ENCODE measurements around the gene SHISA5.

SHISA5 gene

DNA sequence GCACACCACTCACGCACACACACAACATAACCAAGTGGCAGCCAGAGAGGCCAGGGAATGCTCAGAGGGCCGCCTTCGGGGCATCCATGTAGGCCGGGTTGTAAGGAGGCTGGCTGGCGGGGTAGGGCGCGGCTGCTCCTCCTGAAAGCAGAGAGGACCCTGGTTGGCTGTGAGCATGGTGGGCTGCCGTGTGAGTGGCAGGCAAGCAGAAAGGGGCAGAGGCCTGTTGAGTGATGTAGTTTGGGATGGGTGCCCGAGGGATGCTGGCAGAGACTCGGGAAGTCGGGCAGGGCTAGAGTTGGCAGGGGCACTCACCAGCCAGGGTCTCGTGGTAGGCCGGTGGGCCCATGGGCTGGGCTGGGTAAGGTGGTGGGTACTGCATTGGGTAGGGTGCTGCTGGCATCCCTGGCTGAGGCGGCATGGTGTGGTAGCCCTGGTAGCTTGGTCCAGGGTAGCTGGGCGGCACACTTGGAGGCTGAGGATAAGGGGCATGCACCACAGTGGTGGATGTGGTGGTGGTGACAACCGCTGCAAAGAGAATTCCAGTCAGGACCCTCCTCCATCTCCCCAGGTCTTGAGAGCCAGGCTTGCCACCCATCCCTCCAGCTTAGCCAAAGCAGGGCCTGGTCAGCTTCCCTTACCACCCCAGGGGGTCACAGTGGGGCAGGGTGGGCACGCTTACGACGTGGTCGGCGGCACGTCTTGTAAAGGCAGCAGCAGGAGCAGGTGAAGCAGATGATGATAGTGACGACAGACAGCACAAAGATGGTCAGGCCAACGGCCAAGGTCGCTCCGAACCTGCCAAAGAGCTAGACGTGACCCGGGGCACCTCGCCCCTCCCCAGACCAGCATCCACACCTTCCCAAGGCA is 34.7 kb downstream of the SHISA5 start:
- peaks cover 24% of the 10 kb centered on the region; the same call in 1 of the 2 replicates for H4K20me1 ChIP-seq (ENCODE audit: insufficient read depth, low read length)
- H3K4me1 ChIP-seq (ENCODE audit: insufficient read depth, low read length), result peaks cover 78% of the 10 kb centered on the region
- DNase-seq, result no peak
- peak overlapping the region; percentile 43; the same call in 1 of the 2 replicates for H3K27ac ChIP-seq (ENCODE audit: low read length)
- ATAC-seq (ENCODE audit: insufficient read depth, low read depth), result no peak
- peaks cover 49% of the 10 kb centered on the region for H3K36me3 ChIP-seq (ENCODE audit: insufficient read depth, low read length)
- peaks cover 69% of the 10 kb centered on the region for H3K79me2 ChIP-seq (ENCODE audit: insufficient read depth, low read length)
- no peaks in the 10 kb centered on the region for H3K9me3 ChIP-seq (ENCODE audit: insufficient read depth, low read length, severe bottlenecking)
- H3K4me3 ChIP-seq (ENCODE audit: low read depth in 1 of 2, low read length in 2 of 2), result no peak overlapping the region
- H2AFZ ChIP-seq (ENCODE audit: low read depth, low read length), result no peak overlapping the region
- H3K27me3 ChIP-seq (ENCODE audit: insufficient read depth, low read length, poor library complexity), result no peaks in the 10 kb centered on the region
- peak overlapping the region; percentile 20; the same call in 1 of the 2 replicates for H3K9ac ChIP-seq (ENCODE audit: low read depth, low read length)
- no peak for TF ChIP-seq EZH2 (IDR thresholded peaks at IDR 0.05; ENCODE audit: borderline replicate concordance, low read depth, low read length, severe bottlenecking)
- TF ChIP-seq, protein P1, sequence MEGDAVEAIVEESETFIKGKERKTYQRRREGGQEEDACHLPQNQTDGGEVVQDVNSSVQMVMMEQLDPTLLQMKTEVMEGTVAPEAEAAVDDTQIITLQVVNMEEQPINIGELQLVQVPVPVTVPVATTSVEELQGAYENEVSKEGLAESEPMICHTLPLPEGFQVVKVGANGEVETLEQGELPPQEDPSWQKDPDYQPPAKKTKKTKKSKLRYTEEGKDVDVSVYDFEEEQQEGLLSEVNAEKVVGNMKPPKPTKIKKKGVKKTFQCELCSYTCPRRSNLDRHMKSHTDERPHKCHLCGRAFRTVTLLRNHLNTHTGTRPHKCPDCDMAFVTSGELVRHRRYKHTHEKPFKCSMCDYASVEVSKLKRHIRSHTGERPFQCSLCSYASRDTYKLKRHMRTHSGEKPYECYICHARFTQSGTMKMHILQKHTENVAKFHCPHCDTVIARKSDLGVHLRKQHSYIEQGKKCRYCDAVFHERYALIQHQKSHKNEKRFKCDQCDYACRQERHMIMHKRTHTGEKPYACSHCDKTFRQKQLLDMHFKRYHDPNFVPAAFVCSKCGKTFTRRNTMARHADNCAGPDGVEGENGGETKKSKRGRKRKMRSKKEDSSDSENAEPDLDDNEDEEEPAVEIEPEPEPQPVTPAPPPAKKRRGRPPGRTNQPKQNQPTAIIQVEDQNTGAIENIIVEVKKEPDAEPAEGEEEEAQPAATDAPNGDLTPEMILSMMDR (IDR thresholded peaks at IDR 0.05; ENCODE audit: borderline replicate concordance, extremely low read depth, low read length, poor library complexity, severe bottlenecking), result no peak
- peak overlapping the region; percentile 35 for H3K4me2 ChIP-seq (ENCODE audit: insufficient read depth, low read length)

DNA sequence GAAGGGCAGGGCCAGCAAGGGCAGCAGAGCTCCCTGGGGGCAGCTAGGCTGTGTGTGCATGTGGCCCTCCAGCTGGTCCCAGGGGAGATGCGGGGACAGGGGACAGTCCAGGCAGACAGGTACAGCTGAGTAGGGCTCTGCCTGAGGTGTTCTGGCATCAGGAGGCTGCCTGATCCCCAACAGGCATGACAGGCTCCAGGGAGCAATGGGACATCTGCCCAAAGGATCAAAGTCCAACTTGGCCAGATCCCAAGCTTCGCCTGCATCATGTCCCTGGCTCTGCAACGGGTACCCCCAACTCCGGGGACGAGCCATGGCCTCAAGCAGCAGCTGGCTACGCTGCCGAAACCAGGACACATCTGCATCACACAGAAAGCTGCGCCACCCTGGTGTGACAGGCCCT is 35.6 kb downstream of the SHISA5 start:
- no peaks in the 10 kb centered on the region for H3K9me3 ChIP-seq (ENCODE audit: insufficient read depth, low read length, severe bottlenecking)
- peaks cover 24% of the 10 kb centered on the region; the same call in 1 of the 2 replicates for H4K20me1 ChIP-seq (ENCODE audit: insufficient read depth, low read length)
- peaks cover 49% of the 10 kb centered on the region for H3K36me3 ChIP-seq (ENCODE audit: insufficient read depth, low read length)
- no peak overlapping the region for H2AFZ ChIP-seq (ENCODE audit: low read depth, low read length)
- H3K4me2 ChIP-seq (ENCODE audit: insufficient read depth, low read length), result peak overlapping the region; percentile 84; the same call in 1 of the 2 replicates
- no peak overlapping the region for H3K9ac ChIP-seq (ENCODE audit: low read depth, low read length)
- H3K27me3 ChIP-seq (ENCODE audit: insufficient read depth, low read length, poor library complexity), result no peaks in the 10 kb centered on the region
- no peak overlapping the region for H3K4me3 ChIP-seq (ENCODE audit: low read depth in 1 of 2, low read length in 2 of 2)
- TF ChIP-seq, protein P1 (IDR thresholded peaks at IDR 0.05; ENCODE audit: borderline replicate concordance, extremely low read depth, low read length, poor library complexity, severe bottlenecking), result no peak
- no peak for TF ChIP-seq EZH2 (IDR thresholded peaks at IDR 0.05; ENCODE audit: borderline replicate concordance, low read depth, low read length, severe bottlenecking)
- peaks cover 69% of the 10 kb centered on the region for H3K79me2 ChIP-seq (ENCODE audit: insufficient read depth, low read length)
- ATAC-seq (ENCODE audit: insufficient read depth, low read depth), result no peak
- no peak for DNase-seq
- H3K27ac ChIP-seq (ENCODE audit: low read length), result no peak overlapping the region
- peaks cover 74% of the 10 kb centered on the region for H3K4me1 ChIP-seq (ENCODE audit: insufficient read depth, low read length)

DNA sequence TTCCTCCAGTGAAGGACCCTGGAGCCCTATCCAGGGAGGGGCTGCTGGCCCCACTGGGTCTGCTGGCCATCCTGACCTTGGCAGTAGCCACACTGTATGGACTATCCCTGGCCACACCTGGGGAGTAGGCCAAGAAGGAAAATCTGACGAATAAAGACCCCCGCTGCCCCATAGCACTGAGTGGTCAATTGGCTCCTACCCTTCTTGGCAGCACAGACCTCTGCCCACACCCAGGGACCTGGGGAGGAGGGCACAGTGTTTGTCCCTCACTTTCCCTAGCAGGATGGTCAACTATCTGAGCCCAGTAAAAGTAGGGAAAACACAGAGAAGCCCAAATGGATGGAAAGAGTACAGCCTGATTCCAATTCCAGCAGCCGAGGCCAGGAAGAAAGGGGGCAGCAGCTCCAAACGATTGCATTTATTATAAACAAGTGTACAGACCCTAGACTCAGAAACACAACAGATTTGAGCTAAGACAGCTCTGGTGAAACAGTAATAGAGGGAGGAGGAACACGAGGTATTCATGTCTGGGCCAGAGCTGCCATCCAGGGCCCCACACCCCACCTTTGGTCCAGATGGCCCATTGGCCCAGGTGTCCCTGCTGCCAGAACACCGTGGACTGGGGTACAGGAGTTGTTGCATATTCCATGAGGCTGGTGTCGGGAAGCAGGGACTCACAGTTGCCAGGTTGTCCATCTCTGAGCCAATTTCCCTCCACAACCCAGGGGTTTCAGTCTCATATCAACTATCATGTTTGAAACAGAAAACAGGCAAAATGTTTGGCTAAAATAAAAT is 36.3 kb downstream of the SHISA5 start:
- H3K4me2 ChIP-seq (ENCODE audit: insufficient read depth, low read length), result peak overlapping the region; percentile 84
- H3K4me1 ChIP-seq (ENCODE audit: insufficient read depth, low read length), result peaks cover 71% of the 10 kb centered on the region
- no peak for DNase-seq
- peak overlapping the region; percentile 89 for H3K27ac ChIP-seq (ENCODE audit: low read length)
- ATAC-seq (ENCODE audit: insufficient read depth, low read depth), result no peak
- no peaks in the 10 kb centered on the region for H3K27me3 ChIP-seq (ENCODE audit: insufficient read depth, low read length, poor library complexity)
- H3K4me3 ChIP-seq (ENCODE audit: low read depth in 1 of 2, low read length in 2 of 2), result peak overlapping the region in 1 of 2 experiments; percentile 67; a peak in 2 of 4 replicates
- peaks cover 67% of the 10 kb centered on the region for H3K79me2 ChIP-seq (ENCODE audit: insufficient read depth, low read length)
- peaks cover 24% of the 10 kb centered on the region; the same call in 1 of the 2 replicates for H4K20me1 ChIP-seq (ENCODE audit: insufficient read depth, low read length)
- H3K9me3 ChIP-seq (ENCODE audit: insufficient read depth, low read length, severe bottlenecking), result no peaks in the 10 kb centered on the region
- H3K36me3 ChIP-seq (ENCODE audit: insufficient read depth, low read length), result peaks cover 49% of the 10 kb centered on the region
- H2AFZ ChIP-seq (ENCODE audit: low read depth, low read length), result no peak overlapping the region
- H3K9ac ChIP-seq (ENCODE audit: low read depth, low read length), result peak overlapping the region; percentile 68
- TF ChIP-seq, protein P1 (IDR thresholded peaks at IDR 0.05; ENCODE audit: borderline replicate concordance, extremely low read depth, low read length, poor library complexity, severe bottlenecking), result peak; percentile 3
- no peak for TF ChIP-seq EZH2 (IDR thresholded peaks at IDR 0.05; ENCODE audit: borderline replicate concordance, low read depth, low read length, severe bottlenecking)
